ENCODE data around the gene GRID2IP. TPM values are rescaled to one million over a fixed set of nuclear protein-coding genes. Genes with fewer than 3 reads are reported as not detected.

GRID2IP gene
- total RNA-seq, 1 experiment from 2014 or later = 3.0 TPM

DNA sequence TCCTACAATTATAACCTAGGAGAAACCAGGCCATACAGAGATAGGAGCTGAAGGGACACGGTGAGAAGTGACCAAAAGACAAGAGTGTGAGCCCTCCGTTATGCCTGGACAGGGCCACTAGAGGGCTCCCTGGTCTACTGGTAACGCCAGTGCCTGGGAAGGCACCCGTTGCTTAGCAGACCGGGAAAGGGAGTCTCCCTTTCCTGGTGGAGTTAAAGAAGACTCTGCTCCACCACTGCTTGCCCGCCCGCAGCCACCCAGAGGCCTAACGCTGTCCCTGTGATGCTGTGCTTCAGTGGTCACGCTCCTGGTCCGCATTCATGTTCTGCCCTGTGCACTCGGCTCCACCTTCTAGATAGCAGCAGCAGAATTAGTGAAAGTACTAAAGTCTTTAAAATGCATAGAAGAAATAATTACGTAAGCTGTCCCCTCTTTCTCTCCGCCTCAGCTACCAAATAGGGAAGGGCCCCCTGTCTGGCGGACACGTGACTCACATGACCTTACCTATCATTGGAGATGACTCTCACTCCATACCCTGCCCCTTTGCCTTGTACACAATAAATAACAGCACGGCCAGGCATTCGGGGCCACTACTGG lies 34.8 kb downstream of the GRID2IP start (continued):
- TF ChIP-seq, protein P1, sequence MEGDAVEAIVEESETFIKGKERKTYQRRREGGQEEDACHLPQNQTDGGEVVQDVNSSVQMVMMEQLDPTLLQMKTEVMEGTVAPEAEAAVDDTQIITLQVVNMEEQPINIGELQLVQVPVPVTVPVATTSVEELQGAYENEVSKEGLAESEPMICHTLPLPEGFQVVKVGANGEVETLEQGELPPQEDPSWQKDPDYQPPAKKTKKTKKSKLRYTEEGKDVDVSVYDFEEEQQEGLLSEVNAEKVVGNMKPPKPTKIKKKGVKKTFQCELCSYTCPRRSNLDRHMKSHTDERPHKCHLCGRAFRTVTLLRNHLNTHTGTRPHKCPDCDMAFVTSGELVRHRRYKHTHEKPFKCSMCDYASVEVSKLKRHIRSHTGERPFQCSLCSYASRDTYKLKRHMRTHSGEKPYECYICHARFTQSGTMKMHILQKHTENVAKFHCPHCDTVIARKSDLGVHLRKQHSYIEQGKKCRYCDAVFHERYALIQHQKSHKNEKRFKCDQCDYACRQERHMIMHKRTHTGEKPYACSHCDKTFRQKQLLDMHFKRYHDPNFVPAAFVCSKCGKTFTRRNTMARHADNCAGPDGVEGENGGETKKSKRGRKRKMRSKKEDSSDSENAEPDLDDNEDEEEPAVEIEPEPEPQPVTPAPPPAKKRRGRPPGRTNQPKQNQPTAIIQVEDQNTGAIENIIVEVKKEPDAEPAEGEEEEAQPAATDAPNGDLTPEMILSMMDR (IDR thresholded peaks at IDR 0.05) = peak; percentile 78
- TF ChIP-seq, protein P2, sequence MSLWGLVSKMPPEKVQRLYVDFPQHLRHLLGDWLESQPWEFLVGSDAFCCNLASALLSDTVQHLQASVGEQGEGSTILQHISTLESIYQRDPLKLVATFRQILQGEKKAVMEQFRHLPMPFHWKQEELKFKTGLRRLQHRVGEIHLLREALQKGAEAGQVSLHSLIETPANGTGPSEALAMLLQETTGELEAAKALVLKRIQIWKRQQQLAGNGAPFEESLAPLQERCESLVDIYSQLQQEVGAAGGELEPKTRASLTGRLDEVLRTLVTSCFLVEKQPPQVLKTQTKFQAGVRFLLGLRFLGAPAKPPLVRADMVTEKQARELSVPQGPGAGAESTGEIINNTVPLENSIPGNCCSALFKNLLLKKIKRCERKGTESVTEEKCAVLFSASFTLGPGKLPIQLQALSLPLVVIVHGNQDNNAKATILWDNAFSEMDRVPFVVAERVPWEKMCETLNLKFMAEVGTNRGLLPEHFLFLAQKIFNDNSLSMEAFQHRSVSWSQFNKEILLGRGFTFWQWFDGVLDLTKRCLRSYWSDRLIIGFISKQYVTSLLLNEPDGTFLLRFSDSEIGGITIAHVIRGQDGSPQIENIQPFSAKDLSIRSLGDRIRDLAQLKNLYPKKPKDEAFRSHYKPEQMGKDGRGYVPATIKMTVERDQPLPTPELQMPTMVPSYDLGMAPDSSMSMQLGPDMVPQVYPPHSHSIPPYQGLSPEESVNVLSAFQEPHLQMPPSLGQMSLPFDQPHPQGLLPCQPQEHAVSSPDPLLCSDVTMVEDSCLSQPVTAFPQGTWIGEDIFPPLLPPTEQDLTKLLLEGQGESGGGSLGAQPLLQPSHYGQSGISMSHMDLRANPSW (CRISPR knock-in tag; conservative IDR thresholded peaks at IDR 0.05; ENCODE audit: low read depth) = no peak

DNA sequence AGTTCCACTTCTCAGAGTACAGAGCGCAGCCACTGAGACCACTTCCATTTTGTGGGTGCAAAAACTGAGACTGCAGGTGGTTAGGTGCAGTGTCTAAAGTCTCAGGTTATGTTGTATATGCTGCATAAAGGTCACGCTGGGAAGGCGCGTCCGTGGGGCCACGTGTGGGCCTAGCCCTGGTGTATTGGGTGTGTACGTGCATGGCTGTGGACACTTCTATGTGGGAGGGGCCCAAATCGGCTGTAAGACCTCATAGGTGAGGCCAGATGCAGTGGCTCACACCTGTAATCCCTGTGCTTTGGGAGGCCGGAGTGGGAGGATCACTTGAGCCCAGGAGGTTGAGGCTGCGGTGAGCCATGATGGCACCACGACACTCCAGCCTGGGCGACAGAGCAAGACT lies 37.7 kb downstream of the GRID2IP start:
- Mint-ChIP-seq H3K9me3 (no peaks in the 10 kb centered on the region), H3K4me1 (peaks cover 7% of the 10 kb centered on the region; the same call in 1 of the 2 replicates), H3K4me3 (no peak overlapping the region), H3K27me3 (ENCODE audit: low read depth) (no peaks in the 10 kb centered on the region), H3K27ac (no peak overlapping the region), H3K36me3 (no peaks in the 10 kb centered on the region)
- ATAC-seq (no peak), DNase-seq (ENCODE audit: low spot score) (no peak)
- TF ChIP-seq, protein P3, sequence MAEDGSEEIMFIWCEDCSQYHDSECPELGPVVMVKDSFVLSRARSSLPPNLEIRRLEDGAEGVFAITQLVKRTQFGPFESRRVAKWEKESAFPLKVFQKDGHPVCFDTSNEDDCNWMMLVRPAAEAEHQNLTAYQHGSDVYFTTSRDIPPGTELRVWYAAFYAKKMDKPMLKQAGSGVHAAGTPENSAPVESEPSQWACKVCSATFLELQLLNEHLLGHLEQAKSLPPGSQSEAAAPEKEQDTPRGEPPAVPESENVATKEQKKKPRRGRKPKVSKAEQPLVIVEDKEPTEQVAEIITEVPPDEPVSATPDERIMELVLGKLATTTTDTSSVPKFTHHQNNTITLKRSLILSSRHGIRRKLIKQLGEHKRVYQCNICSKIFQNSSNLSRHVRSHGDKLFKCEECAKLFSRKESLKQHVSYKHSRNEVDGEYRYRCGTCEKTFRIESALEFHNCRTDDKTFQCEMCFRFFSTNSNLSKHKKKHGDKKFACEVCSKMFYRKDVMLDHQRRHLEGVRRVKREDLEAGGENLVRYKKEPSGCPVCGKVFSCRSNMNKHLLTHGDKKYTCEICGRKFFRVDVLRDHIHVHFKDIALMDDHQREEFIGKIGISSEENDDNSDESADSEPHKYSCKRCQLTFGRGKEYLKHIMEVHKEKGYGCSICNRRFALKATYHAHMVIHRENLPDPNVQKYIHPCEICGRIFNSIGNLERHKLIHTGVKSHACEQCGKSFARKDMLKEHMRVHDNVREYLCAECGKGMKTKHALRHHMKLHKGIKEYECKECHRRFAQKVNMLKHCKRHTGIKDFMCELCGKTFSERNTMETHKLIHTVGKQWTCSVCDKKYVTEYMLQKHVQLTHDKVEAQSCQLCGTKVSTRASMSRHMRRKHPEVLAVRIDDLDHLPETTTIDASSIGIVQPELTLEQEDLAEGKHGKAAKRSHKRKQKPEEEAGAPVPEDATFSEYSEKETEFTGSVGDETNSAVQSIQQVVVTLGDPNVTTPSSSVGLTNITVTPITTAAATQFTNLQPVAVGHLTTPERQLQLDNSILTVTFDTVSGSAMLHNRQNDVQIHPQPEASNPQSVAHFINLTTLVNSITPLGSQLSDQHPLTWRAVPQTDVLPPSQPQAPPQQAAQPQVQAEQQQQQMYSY (CRISPR knock-in tag; IDR thresholded peaks at IDR 0.05) = no peak
- TF ChIP-seq FOXP1 (CRISPR knock-in tag; IDR thresholded peaks at IDR 0.05; ENCODE audit: borderline replicate concordance) = no peak
- CTCF ChIA-PET = interaction anchor here (2.0 kb wide), 1 partner anchor 45 kb away, joined by 5 read pairs; no protein-coding TSS in a partner anchor
- POLR2A ChIA-PET = interaction anchor here (0.6 to 1.1 kb wide), 3 partner anchors 29 to 105 kb away, joined by 3 to 7 read pairs (median 4); no protein-coding TSS in a partner anchor

DNA sequence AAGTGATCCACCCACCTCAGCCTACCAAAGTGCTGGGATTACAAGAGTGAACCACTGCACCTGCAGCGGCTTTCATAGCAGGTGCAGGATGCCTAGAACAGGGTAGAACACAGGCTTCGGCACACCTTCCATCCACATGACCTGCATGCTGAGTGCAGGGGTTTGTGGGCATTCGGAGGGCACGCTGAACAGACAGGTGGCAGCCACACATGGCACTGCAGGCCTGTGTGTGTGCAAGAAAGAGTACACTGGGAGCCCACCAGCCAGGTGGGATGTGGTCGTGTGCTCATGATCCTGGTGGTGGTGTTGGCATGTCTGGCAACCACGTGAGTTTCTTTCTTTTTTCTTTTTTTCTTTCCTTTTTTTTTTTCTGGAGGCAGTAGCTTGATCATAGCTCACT lies 38.4 kb downstream of the GRID2IP start:
- POLR2A ChIA-PET = no interaction called here
- no peak for ATAC-seq
- no peak overlapping the region for H3K27ac Mint-ChIP-seq
- no peak for DNase-seq (ENCODE audit: low spot score)
- CTCF ChIA-PET = no interaction called here
- H3K27me3 Mint-ChIP-seq (ENCODE audit: low read depth) = no peaks in the 10 kb centered on the region
- H3K9me3 Mint-ChIP-seq = no peaks in the 10 kb centered on the region
- H3K4me3 Mint-ChIP-seq = no peak overlapping the region
- no peaks in the 10 kb centered on the region for H3K36me3 Mint-ChIP-seq
- TF ChIP-seq, protein P4, sequence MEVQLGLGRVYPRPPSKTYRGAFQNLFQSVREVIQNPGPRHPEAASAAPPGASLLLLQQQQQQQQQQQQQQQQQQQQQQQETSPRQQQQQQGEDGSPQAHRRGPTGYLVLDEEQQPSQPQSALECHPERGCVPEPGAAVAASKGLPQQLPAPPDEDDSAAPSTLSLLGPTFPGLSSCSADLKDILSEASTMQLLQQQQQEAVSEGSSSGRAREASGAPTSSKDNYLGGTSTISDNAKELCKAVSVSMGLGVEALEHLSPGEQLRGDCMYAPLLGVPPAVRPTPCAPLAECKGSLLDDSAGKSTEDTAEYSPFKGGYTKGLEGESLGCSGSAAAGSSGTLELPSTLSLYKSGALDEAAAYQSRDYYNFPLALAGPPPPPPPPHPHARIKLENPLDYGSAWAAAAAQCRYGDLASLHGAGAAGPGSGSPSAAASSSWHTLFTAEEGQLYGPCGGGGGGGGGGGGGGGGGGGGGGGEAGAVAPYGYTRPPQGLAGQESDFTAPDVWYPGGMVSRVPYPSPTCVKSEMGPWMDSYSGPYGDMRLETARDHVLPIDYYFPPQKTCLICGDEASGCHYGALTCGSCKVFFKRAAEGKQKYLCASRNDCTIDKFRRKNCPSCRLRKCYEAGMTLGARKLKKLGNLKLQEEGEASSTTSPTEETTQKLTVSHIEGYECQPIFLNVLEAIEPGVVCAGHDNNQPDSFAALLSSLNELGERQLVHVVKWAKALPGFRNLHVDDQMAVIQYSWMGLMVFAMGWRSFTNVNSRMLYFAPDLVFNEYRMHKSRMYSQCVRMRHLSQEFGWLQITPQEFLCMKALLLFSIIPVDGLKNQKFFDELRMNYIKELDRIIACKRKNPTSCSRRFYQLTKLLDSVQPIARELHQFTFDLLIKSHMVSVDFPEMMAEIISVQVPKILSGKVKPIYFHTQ (CRISPR knock-in tag; IDR thresholded peaks at IDR 0.05) = no peak
- TF ChIP-seq ZNF219 (CRISPR knock-in tag; IDR thresholded peaks at IDR 0.05; ENCODE audit: borderline replicate concordance) (no peak), ELF4 (CRISPR knock-in tag; IDR thresholded peaks at IDR 0.05; ENCODE audit: low read depth) (no peak), ATF1 (CRISPR knock-in tag; IDR thresholded peaks at IDR 0.05) (no peak)
- TF ChIP-seq, protein P5, sequence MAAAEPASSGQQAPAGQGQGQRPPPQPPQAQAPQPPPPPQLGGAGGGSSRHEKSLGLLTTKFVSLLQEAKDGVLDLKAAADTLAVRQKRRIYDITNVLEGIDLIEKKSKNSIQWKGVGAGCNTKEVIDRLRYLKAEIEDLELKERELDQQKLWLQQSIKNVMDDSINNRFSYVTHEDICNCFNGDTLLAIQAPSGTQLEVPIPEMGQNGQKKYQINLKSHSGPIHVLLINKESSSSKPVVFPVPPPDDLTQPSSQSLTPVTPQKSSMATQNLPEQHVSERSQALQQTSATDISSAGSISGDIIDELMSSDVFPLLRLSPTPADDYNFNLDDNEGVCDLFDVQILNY (CRISPR knock-in tag; IDR thresholded peaks at IDR 0.05) = no peak
- H3K4me1 Mint-ChIP-seq = peaks cover 7% of the 10 kb centered on the region; the same call in 1 of the 2 replicates

All from WTC11 (cell line).